SK-N-SH (cell line): ENCODE results near the gene MS4A15.

Experiments used
- CTCF ChIP-seq: fragments of 200-600 bp; sonication (generic); IDR thresholded peaks from 2 replicates; pipeline ENCODE4 v1.6.1; 2017; ENCODE audit warnings: antibody characterized with exemption, mild to moderate bottlenecking, moderate library complexity
- REST ChIP-seq: IDR thresholded peaks from 2 replicates; pipeline ENCODE4 v1.6.1; 2012; ENCODE audit warnings: mild to moderate bottlenecking, low read depth, low read length, moderate library complexity
- RFX5 ChIP-seq: IDR thresholded peaks from 2 replicates; pipeline ENCODE4 v1.6.1; 2012; ENCODE audit warnings: mild to moderate bottlenecking, improper control_type of control experiment, low read length
- TF ChIP-seq, protein P1 (sequence below): IDR thresholded peaks from 2 replicates; pipeline ENCODE4 v1.4.0; 2012; ENCODE audit warnings: low read depth, borderline replicate concordance

DNA sequence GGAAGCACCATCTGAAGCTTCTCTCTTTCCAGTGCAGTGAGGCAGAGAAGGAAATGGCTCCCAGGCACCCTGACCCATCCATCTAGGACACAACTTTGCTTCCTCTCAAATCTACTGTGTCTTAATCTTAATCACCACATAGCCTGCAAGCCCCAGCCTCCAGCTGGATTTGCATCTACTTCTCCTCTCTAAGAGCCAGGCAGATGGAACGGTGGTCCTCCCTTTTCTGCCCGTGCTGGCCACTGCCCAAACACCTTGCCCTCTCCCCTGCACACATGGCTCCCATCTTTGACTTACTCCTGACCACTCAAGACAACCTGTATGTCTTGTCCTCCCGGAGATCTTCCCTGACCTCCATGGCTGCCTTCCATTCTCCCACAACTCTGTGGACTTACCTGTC, 35.9 kb downstream of the MS4A15 start:
- TF ChIP-seq CTCF: no peak
- TF ChIP-seq, protein P1, sequence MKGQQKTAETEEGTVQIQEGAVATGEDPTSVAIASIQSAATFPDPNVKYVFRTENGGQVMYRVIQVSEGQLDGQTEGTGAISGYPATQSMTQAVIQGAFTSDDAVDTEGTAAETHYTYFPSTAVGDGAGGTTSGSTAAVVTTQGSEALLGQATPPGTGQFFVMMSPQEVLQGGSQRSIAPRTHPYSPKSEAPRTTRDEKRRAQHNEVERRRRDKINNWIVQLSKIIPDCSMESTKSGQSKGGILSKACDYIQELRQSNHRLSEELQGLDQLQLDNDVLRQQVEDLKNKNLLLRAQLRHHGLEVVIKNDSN: no peak
- TF ChIP-seq REST: no peak
- TF ChIP-seq RFX5: no peak
